NCI-H1105 treated with DMSO at 0.1 percent for 48 hours (cell line): Measurements from ENCODE around the gene LAS1L.
"Not testable (repeated sequence)": the region's sequence is repeated elsewhere in the genome, so short reads cannot be mapped to it uniquely, and the experiment has no call there.

Experiments
- DNase-seq: peaks from one replicate; lab custom pipeline; 2025; lab: John Stamatoyannopoulos, UW

LAS1L gene

GRCh38 chrX:65534450-65535292 is at the start of gene LAS1L:
Gene LAS1L, minus strand, starts transcription at chrX:65534787. Its CDS starts 72 bp downstream, at chrX:65534715.
- peak; percentile 86 for DNase-seq

GRCh38 chrX:65582450-65583082 is 48.0 kb upstream of the LAS1L start:
- DNase-seq: no peak

GRCh38 chrX:65581661-65582339 is 47.2 kb upstream of the LAS1L start:
- DNase-seq: peak; percentile 35

- DNase-seq: no peak
These were observed 43.8 kb upstream of the LAS1L start for GRCh38 chrX:65578346-65578745.

GRCh38 chrX:65576160-65576559 is 41.6 kb upstream of the LAS1L start:
- no peak for DNase-seq

GRCh38 chrX:65575022-65575421 is 40.4 kb upstream of the LAS1L start:
- DNase-seq: no peak

- no peak for DNase-seq
These were observed 39.8 kb upstream of the LAS1L start for GRCh38 chrX:65574356-65574755.

- no peak for DNase-seq
These were observed 38.4 kb upstream of the LAS1L start for GRCh38 chrX:65572971-65573370.

GRCh38 chrX:65562850-65563249 is 28.3 kb upstream of the LAS1L start:
- not testable (repeated sequence) for DNase-seq

- no peak for DNase-seq
These were observed 17.1 kb upstream of the LAS1L start for GRCh38 chrX:65551489-65552339.

- DNase-seq: no peak
These were observed 16.5 kb upstream of the LAS1L start for GRCh38 chrX:65551086-65551485.

GRCh38 chrX:65545456-65545855 is 10.9 kb upstream of the LAS1L start:
- no peak for DNase-seq

- no peak for DNase-seq
These were observed 2.6 kb upstream of the LAS1L start for GRCh38 chrX:65537229-65537628.

- DNase-seq: no peak
These were observed 1.7 kb upstream of the LAS1L start for GRCh38 chrX:65536291-65536690.

- no peak for DNase-seq
These were observed 2.6 kb downstream of the LAS1L start for GRCh38 chrX:65532016-65532415.

GRCh38 chrX:65528705-65529340 is 5.8 kb downstream of the LAS1L start:
- DNase-seq: peak; percentile 0

GRCh38 chrX:65528293-65528692 is 6.3 kb downstream of the LAS1L start:
- no peak for DNase-seq

GRCh38 chrX:65524139-65524538 is 10.4 kb downstream of the LAS1L start:
- no peak for DNase-seq

- no peak for DNase-seq
These were observed 11.7 kb downstream of the LAS1L start for GRCh38 chrX:65522739-65523372.

- not testable (repeated sequence) for DNase-seq
These were observed 15.1 kb downstream of the LAS1L start for GRCh38 chrX:65519530-65519929.

- DNase-seq: not testable (repeated sequence)
These were observed 15.6 kb downstream of the LAS1L start for GRCh38 chrX:65518980-65519379.
